ENCODE results near the gene AGO3.

- TF ChIP-seq MAZ (IDR thresholded peaks at IDR 0.05; ENCODE audit: borderline replicate concordance, low read depth, low read length): no peak
- TF ChIP-seq POLR2A (IDR thresholded peaks at IDR 0.05; ENCODE audit: low read length): no peak
- TF ChIP-seq SREBF2 (IDR thresholded peaks at IDR 0.05): no peak
- no peak for TF ChIP-seq REST (IDR thresholded peaks at IDR 0.05)
These were observed 181.9 kb downstream of the AGO3 start for GRCh38 chr1:36112823-36113222.
